Neural crest cell (in vitro differentiated cells): ENCODE data around the gene CDH5. TPM values are rescaled to one million over a fixed set of nuclear protein-coding genes. Genes with fewer than 3 reads are reported as not detected.
A peak's percentile ranks its signal among the peaks of the same experiment; 100 is the strongest.

Experiments used
- DNase-seq: peaks from one replicate; pipeline ENCODE4 v3.0.0; 2021; ENCODE audit warnings: low read depth, mixed read lengths, low spot score
- H3K27ac Mint-ChIP-seq: one replicate; pipeline ENCODE4 v1.8.0; 2021; ENCODE audit warnings: mild to moderate bottlenecking, mixed read lengths; ENCODE audit not compliant: unreplicated experiment
- H3K27me3 Mint-ChIP-seq: 2 replicates; pipeline ENCODE4 v1.8.0; 2021; ENCODE audit warnings: low read depth, mild to moderate bottlenecking, mixed read lengths
- H3K36me3 Mint-ChIP-seq: 2 replicates; pipeline ENCODE4 v1.8.0; 2021; ENCODE audit warnings: low read depth, mild to moderate bottlenecking, mixed read lengths
- H3K4me1 Mint-ChIP-seq: 2 replicates; pipeline ENCODE4 v1.8.0; 2021; ENCODE audit warnings: mixed read lengths
- H3K4me3 Mint-ChIP-seq: one replicate; pipeline ENCODE4 v1.8.0; 2021; ENCODE audit warnings: mild to moderate bottlenecking, mixed read lengths
- H3K9me3 Mint-ChIP-seq: 2 replicates; pipeline ENCODE4 v1.8.0; 2021; ENCODE audit warnings: mixed read lengths
- total RNA-seq: library from RNA; stranded (reverse); gene quantifications from 2 replicates; pipeline ENCODE4 v1.2.1, GENCODE V29; 2021
- TF ChIP-seq, protein P1 (sequence below): fragments of 200-600 bp; sonication (generic); conservative IDR thresholded peaks from 2 replicates; pipeline ENCODE4 v1.5.0; 2021; ENCODE audit warnings: antibody characterized with exemption, mild to moderate bottlenecking

Gene CDH5
- total RNA-seq, 1 donor from 2014 or later = 0.56 TPM

DNA sequence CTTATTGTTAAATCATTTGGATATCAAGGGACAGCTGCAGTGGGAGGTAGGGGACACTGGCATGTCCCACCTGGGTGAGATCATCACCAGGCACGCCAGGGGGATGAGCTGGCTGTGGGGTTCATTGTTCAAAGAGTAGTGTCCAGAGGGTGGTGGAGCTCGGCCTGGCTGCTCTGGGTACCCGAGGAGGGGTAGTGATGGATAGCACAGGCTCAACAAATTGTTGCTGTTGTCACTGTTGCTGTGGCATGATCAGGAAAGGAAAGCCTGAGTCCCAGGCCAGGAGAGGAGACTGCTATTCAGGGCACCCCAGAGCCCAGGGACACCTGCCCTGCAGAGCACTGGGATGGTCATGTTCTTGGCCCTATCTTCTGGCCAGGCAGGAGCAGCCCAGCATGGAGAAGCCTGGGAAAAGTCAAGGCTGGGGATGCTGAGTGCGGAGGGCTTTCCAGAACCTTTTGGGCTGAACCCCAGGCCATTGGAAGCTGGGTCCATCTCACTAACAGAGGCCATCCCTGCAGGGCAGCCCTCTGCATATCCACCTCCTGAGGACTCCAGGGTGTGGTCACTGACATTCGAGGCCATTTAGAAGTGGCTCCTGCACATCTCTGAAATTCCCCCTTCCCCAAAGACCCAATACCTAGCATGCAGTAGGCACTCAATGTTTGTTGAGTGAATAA lies 72.7 kb downstream of the CDH5 start:
- Mint-ChIP-seq H3K27me3 (no peaks in the 10 kb centered on the region), H3K36me3 (no peaks in the 10 kb centered on the region), H3K4me3 (no peak overlapping the region), H3K27ac (no peak overlapping the region), H3K9me3 (no peaks in the 10 kb centered on the region), H3K4me1 (peaks cover 12% of the 10 kb centered on the region)
- DNase-seq = no peak
- TF ChIP-seq, protein P1, sequence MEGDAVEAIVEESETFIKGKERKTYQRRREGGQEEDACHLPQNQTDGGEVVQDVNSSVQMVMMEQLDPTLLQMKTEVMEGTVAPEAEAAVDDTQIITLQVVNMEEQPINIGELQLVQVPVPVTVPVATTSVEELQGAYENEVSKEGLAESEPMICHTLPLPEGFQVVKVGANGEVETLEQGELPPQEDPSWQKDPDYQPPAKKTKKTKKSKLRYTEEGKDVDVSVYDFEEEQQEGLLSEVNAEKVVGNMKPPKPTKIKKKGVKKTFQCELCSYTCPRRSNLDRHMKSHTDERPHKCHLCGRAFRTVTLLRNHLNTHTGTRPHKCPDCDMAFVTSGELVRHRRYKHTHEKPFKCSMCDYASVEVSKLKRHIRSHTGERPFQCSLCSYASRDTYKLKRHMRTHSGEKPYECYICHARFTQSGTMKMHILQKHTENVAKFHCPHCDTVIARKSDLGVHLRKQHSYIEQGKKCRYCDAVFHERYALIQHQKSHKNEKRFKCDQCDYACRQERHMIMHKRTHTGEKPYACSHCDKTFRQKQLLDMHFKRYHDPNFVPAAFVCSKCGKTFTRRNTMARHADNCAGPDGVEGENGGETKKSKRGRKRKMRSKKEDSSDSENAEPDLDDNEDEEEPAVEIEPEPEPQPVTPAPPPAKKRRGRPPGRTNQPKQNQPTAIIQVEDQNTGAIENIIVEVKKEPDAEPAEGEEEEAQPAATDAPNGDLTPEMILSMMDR = no peak

DNA sequence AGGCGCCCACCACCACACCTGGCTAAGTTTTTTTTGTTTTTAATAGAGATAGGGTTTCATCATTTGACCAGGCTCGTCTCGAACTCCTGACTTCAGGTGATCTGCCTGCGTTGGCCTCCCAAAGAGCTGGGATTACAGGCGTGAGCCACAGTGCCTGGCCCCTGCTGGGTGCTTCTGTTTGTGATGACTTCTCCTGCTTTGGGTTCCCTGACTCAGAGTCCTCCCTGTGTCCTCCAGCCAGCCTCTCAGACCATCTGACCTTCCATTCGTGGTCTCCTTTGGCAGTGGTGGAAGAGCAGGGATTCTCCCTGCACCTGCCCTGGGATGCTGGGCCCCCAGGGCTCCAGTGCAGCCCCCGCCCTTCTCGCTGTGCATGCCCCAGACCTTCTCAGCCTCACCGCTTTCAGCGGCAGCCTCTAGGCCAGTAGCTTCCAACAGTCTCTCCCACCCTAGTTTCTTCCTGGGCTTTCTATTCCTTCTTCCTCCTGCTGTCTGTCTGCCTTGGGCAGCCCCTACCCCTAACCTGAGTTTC lies 73.8 kb downstream of the CDH5 start:
- no peaks in the 10 kb centered on the region for H3K36me3 Mint-ChIP-seq
- H3K27ac Mint-ChIP-seq = peak overlapping the region; percentile 14
- no peak for DNase-seq

DNA sequence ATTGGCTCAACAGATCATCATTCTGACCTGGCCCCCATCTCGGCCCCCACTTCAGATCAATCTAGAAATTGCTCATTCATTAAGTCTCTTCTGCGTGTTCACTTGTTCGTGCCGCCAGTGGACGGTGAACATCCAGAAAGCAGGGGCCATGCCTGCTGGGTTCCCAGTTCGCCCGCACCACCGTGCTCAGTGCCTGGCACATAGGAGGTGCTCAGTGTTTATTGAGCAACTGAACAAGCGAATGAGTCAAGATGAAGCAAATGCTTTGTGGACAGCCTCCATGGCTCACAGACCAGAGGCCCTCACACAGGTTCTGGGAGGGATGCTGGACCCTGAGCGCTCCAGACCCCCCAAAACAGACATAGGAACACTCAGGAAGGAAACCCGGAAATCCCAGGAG lies 74.5 kb downstream of the CDH5 start:
- Mint-ChIP-seq H3K36me3 (no peaks in the 10 kb centered on the region), H3K27ac (no peak overlapping the region), H3K4me1 (peaks cover 8% of the 10 kb centered on the region), H3K4me3 (no peak overlapping the region), H3K27me3 (no peaks in the 10 kb centered on the region), H3K9me3 (no peaks in the 10 kb centered on the region)
- TF ChIP-seq, protein P1 = no peak
- DNase-seq = no peak

More for the DNA sequence above, 73.8 kb downstream of the CDH5 start:
- H3K4me3 Mint-ChIP-seq = no peak overlapping the region
- H3K9me3 Mint-ChIP-seq = no peaks in the 10 kb centered on the region
- H3K27me3 Mint-ChIP-seq = no peaks in the 10 kb centered on the region
- peaks cover 8% of the 10 kb centered on the region for H3K4me1 Mint-ChIP-seq
- TF ChIP-seq, protein P1 = no peak

DNA sequence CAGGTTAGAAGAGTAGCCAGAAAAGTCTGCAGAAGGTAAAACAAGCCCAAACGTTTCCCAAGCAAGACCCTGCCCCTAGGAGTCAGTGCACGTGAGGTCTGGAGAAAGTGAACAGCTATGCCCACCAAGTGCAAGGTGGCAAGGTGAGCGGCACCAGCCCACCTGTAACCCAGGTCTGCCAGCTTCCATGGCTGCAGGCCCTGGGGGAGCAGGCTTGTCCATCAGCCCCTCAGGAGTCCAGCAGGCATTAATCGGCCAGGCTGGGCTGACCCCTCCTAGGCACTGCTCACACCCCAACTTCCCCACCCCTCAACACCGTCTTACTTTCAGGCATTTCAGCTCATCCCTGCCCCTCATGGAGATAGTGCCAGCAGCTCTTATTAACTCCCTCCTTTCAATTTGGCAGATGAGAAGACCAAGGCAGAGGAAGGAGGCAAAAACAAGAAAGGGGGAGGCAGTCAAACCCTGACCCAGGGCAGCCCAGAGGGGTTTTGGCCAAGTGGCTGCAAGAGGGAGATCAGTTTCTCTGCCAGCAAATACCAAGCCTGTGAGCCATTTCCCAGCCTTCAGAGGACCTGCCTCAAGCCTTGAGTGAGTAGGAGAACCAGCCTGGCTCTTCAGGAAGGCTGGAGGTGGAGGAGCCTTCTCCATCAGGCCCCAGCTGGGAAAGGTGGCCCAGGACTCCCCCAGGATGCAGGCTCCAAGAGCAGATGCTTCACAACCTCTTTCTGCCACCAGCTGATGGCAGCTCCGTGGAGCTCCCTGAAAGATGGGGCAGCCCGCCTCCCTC lies 75.3 kb downstream of the CDH5 start:
- H3K4me1 Mint-ChIP-seq = peaks cover 8% of the 10 kb centered on the region
- H3K27me3 Mint-ChIP-seq = no peaks in the 10 kb centered on the region
- no peaks in the 10 kb centered on the region for H3K9me3 Mint-ChIP-seq

DNA sequence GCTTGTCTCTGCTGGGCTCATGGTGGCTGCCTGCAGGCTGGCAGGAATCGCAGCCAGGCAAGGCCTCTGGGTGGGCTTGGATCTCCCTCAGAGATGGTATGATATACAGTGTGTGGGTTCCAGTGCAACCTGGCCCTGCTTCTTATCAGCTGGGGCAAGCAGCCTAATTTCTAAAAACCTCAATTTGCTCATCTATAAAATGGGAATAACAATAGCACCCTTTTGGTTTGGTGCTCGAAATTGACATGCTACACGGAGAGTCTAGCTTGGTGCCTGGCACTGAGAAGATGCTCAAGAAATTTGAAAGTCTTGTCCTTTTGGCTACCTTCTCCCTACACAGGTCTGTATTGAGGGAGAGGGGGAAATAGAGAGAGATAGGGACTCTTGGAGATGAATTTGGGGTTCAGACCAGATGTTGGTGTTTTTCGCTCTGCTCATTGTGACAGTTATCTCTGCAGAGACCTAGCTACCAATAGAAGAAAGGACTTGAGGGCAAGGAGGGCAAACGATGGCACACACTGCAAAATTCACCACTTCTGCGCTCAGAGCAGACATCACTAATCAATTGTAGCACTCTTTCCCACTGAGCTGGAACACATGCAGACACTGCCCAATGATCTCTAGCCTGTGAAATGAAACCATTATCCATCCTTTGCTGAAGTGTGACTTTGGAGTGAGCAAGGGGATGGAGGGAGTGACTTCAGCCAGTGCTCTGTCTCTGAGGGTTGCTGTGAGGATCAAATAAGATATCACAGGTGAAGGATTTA lies 76.2 kb downstream of the CDH5 start:
- H3K9me3 Mint-ChIP-seq = no peaks in the 10 kb centered on the region
- TF ChIP-seq, protein P1 = no peak
- DNase-seq = no peak

More for the DNA sequence above, 75.3 kb downstream of the CDH5 start:
- H3K27ac Mint-ChIP-seq = no peak overlapping the region
- TF ChIP-seq, protein P1 = no peak
- DNase-seq = no peak
- no peak overlapping the region for H3K4me3 Mint-ChIP-seq
- no peaks in the 10 kb centered on the region for H3K36me3 Mint-ChIP-seq

More for the DNA sequence above, 76.2 kb downstream of the CDH5 start:
- Mint-ChIP-seq H3K27ac (no peak overlapping the region), H3K36me3 (no peaks in the 10 kb centered on the region), H3K27me3 (no peaks in the 10 kb centered on the region), H3K4me1 (peaks cover 8% of the 10 kb centered on the region), H3K4me3 (no peak overlapping the region)
